Epithelial cell of esophagus (primary cell): ENCODE results near the gene TRHDE.

Experiments used
- DNase-seq: peaks from one replicate; pipeline ENCODE4 v3.0.0; 2010; ENCODE audit warnings: low read depth
- H3K4me3 ChIP-seq: 2 replicates; pipeline ENCODE4 v1.5.1; 2011; ENCODE audit warnings: mild to moderate bottlenecking, low read length, control low read depth
- TF ChIP-seq, protein P1 (sequence below): IDR thresholded peaks from 2 replicates; pipeline ENCODE4 v1.5.1; 2011; ENCODE audit warnings: low read depth, mild to moderate bottlenecking, low read length, control low read depth, inconsistent platforms; ENCODE audit not compliant: insufficient read depth; ENCODE audit errors: missing control alignments

The TRHDE gene

GRCh38 chr12:72602581-72602980 is 330.4 kb downstream of the TRHDE start:
- no peak for DNase-seq
- TF ChIP-seq, protein P1, sequence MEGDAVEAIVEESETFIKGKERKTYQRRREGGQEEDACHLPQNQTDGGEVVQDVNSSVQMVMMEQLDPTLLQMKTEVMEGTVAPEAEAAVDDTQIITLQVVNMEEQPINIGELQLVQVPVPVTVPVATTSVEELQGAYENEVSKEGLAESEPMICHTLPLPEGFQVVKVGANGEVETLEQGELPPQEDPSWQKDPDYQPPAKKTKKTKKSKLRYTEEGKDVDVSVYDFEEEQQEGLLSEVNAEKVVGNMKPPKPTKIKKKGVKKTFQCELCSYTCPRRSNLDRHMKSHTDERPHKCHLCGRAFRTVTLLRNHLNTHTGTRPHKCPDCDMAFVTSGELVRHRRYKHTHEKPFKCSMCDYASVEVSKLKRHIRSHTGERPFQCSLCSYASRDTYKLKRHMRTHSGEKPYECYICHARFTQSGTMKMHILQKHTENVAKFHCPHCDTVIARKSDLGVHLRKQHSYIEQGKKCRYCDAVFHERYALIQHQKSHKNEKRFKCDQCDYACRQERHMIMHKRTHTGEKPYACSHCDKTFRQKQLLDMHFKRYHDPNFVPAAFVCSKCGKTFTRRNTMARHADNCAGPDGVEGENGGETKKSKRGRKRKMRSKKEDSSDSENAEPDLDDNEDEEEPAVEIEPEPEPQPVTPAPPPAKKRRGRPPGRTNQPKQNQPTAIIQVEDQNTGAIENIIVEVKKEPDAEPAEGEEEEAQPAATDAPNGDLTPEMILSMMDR = no peak
- no peak overlapping the region for H3K4me3 ChIP-seq

GRCh38 chr12:72605975-72606374 is 333.8 kb downstream of the TRHDE start:
- DNase-seq = no peak
- TF ChIP-seq, protein P1 = no peak
- H3K4me3 ChIP-seq = no peak overlapping the region

DNA sequence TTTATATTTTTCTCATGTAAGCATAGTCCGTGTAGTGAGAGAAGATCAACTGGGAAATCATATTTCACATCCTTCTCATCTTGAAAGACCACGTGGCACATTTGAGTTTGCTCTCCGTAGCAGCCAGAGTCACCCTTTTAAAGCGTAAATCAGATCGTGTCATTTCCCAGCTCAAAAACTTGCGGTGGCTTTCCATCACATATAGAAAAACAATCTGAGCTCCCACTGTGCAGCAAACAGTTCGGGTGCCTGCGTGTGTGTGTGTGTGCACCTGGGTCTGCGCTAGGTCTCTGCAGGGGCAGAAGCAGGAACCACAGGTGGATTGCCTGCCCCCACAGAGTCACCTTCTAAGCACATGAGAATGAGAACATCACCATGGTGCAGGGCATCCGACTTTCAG is 338.2 kb downstream of the TRHDE start:
- no peak for DNase-seq
- TF ChIP-seq, protein P1 = no peak
- no peak overlapping the region for H3K4me3 ChIP-seq

GRCh38 chr12:72610854-72611358 is 338.7 kb downstream of the TRHDE start:
- no peak for DNase-seq
- TF ChIP-seq, protein P1 = no peak
- no peak overlapping the region for H3K4me3 ChIP-seq

DNA sequence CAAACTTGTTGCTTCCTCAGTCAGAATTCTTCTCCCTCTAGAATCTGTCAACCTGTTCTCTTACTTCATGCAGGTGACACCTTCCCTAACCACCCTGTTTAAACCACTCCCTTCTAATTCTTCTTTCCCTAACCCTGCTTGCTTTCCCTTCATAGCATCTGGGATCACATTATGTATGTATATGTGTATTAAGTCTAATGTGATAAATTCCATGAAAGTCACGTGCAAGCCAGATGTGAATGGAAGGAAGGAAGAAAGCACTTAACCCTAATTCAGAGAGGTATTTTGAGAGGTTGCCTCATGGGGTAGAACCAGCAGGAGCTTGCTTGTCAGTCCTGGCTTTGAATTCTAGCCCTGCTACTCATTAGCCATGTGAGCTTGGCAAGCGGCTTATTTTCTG is 340.0 kb downstream of the TRHDE start:
- DNase-seq = no peak
- H3K4me3 ChIP-seq = no peak overlapping the region
- TF ChIP-seq, protein P1 = no peak

DNA sequence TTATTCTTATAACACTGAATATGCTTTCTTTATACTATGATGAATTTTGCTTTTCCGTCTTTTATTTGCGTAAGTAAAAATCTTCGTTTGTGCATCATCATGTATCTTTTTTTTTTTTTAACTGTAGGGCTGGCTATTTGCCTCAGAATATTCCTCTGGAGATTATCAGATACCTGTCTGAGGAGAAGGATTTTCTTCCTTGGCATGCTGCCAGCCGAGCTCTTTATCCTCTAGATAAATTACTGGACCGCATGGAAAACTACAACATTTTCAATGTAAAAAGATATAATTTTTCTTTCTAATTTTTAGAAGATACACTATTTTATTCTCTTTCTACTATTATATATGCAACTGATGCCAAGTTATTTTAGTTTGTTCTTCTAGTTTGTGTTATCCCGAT is 346.6 kb downstream of the TRHDE start:
- H3K4me3 ChIP-seq = no peak overlapping the region
- DNase-seq = no peak
- TF ChIP-seq, protein P1 = no peak

GRCh38 chr12:72622556-72622955 is 350.4 kb downstream of the TRHDE start:
- TF ChIP-seq, protein P1 = no peak
- H3K4me3 ChIP-seq = no peak overlapping the region
- no peak for DNase-seq
